Neural cell (in vitro differentiated cells): ENCODE measurements around the gene TNIP1.

Experiments used
- TAF1 ChIP-seq: IDR thresholded peaks from 2 replicates; pipeline ENCODE4 v1.6.1; 2012; ENCODE audit warnings: low read depth
- TF ChIP-seq, protein P1 (sequence below): IDR thresholded peaks from 2 replicates; pipeline ENCODE4 v1.6.1; 2012; ENCODE audit warnings: borderline replicate concordance
- TF ChIP-seq, protein P2 (sequence below): fragments of 450-650 bp; IDR thresholded peaks from 2 replicates; pipeline ENCODE4 v1.5.1; 2014; ENCODE audit warnings: antibody characterized with exemption, mild to moderate bottlenecking, moderate library complexity; ENCODE audit not compliant: poor library complexity, severe bottlenecking

- TF ChIP-seq, protein P1, sequence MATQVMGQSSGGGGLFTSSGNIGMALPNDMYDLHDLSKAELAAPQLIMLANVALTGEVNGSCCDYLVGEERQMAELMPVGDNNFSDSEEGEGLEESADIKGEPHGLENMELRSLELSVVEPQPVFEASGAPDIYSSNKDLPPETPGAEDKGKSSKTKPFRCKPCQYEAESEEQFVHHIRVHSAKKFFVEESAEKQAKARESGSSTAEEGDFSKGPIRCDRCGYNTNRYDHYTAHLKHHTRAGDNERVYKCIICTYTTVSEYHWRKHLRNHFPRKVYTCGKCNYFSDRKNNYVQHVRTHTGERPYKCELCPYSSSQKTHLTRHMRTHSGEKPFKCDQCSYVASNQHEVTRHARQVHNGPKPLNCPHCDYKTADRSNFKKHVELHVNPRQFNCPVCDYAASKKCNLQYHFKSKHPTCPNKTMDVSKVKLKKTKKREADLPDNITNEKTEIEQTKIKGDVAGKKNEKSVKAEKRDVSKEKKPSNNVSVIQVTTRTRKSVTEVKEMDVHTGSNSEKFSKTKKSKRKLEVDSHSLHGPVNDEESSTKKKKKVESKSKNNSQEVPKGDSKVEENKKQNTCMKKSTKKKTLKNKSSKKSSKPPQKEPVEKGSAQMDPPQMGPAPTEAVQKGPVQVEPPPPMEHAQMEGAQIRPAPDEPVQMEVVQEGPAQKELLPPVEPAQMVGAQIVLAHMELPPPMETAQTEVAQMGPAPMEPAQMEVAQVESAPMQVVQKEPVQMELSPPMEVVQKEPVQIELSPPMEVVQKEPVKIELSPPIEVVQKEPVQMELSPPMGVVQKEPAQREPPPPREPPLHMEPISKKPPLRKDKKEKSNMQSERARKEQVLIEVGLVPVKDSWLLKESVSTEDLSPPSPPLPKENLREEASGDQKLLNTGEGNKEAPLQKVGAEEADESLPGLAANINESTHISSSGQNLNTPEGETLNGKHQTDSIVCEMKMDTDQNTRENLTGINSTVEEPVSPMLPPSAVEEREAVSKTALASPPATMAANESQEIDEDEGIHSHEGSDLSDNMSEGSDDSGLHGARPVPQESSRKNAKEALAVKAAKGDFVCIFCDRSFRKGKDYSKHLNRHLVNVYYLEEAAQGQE, result no peak
- TF ChIP-seq, protein P2, sequence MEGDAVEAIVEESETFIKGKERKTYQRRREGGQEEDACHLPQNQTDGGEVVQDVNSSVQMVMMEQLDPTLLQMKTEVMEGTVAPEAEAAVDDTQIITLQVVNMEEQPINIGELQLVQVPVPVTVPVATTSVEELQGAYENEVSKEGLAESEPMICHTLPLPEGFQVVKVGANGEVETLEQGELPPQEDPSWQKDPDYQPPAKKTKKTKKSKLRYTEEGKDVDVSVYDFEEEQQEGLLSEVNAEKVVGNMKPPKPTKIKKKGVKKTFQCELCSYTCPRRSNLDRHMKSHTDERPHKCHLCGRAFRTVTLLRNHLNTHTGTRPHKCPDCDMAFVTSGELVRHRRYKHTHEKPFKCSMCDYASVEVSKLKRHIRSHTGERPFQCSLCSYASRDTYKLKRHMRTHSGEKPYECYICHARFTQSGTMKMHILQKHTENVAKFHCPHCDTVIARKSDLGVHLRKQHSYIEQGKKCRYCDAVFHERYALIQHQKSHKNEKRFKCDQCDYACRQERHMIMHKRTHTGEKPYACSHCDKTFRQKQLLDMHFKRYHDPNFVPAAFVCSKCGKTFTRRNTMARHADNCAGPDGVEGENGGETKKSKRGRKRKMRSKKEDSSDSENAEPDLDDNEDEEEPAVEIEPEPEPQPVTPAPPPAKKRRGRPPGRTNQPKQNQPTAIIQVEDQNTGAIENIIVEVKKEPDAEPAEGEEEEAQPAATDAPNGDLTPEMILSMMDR, result no peak
- no peak for TF ChIP-seq TAF1
Observed at GRCh38 chr5:151074557-151074956, 6.3 kb downstream of the TNIP1 start.
